ENCODE results near the gene ADAMTS20.
"Not testable (repeated sequence)": the region's sequence is repeated elsewhere in the genome, so short reads cannot be mapped to it uniquely, and the experiment has no call there.

ADAMTS20 gene

GRCh38 chr12:43551971-43552559 is at the start of gene ADAMTS20:
Gene ADAMTS20 (minus strand): TSS chr12:43552203. CDS start chr12:43551921, 282 bp downstream.
- no peak for DNase-seq (ENCODE audit: low read depth in 2 of 2)

GRCh38 chr12:43599708-43600107 is 47.7 kb upstream of the ADAMTS20 start:
- no peak for DNase-seq (ENCODE audit: low read depth in 2 of 2)

- no peak for DNase-seq (ENCODE audit: low read depth in 2 of 2)
These were observed 47.1 kb upstream of the ADAMTS20 start for GRCh38 chr12:43599066-43599465.

- DNase-seq (ENCODE audit: low read depth in 2 of 2) = no peak
These were observed 38.3 kb upstream of the ADAMTS20 start for GRCh38 chr12:43590307-43590706.

GRCh38 chr12:43586646-43587245 is 34.7 kb upstream of the ADAMTS20 start:
- no peak for DNase-seq (ENCODE audit: low read depth in 2 of 2)

GRCh38 chr12:43585676-43586075 is 33.7 kb upstream of the ADAMTS20 start:
- DNase-seq (ENCODE audit: low read depth in 2 of 2) = no peak

GRCh38 chr12:43580601-43581000 is 28.6 kb upstream of the ADAMTS20 start:
- no peak for DNase-seq (ENCODE audit: low read depth in 2 of 2)

GRCh38 chr12:43579206-43579605 is 27.2 kb upstream of the ADAMTS20 start:
- DNase-seq (ENCODE audit: low read depth in 2 of 2) = no peak

GRCh38 chr12:43578782-43579181 is 26.8 kb upstream of the ADAMTS20 start:
- no peak for DNase-seq (ENCODE audit: low read depth in 2 of 2)

GRCh38 chr12:43577381-43577780 is 25.4 kb upstream of the ADAMTS20 start:
- DNase-seq (ENCODE audit: low read depth in 2 of 2) = no peak

GRCh38 chr12:43576162-43576561 is 24.2 kb upstream of the ADAMTS20 start:
- no peak for DNase-seq (ENCODE audit: low read depth in 2 of 2)

GRCh38 chr12:43571885-43572284 is 19.9 kb upstream of the ADAMTS20 start:
- DNase-seq (ENCODE audit: low read depth in 2 of 2) = no peak

- no peak for DNase-seq (ENCODE audit: low read depth in 2 of 2)
These were observed 4.1 kb upstream of the ADAMTS20 start for GRCh38 chr12:43556057-43556456.

- no peak for DNase-seq (ENCODE audit: low read depth in 2 of 2)
These were observed 578 bp downstream of the ADAMTS20 start for GRCh38 chr12:43551279-43551970.

- no peak for DNase-seq (ENCODE audit: low read depth in 2 of 2)
These were observed 1.2 kb downstream of the ADAMTS20 start for GRCh38 chr12:43550831-43551271.

- no peak for DNase-seq (ENCODE audit: low read depth in 2 of 2)
These were observed 7.3 kb downstream of the ADAMTS20 start for GRCh38 chr12:43544703-43545102.

- DNase-seq (ENCODE audit: low read depth in 2 of 2) = no peak
These were observed 11.5 kb downstream of the ADAMTS20 start for GRCh38 chr12:43540470-43540869.

GRCh38 chr12:43537675-43538074 is 14.3 kb downstream of the ADAMTS20 start:
- DNase-seq (ENCODE audit: low read depth in 2 of 2) = not testable (repeated sequence)

GRCh38 chr12:43516045-43516444 is 36.0 kb downstream of the ADAMTS20 start:
- DNase-seq (ENCODE audit: low read depth in 2 of 2) = no peak

- DNase-seq (ENCODE audit: low read depth in 2 of 2) = no peak
These were observed 50.3 kb downstream of the ADAMTS20 start for GRCh38 chr12:43501703-43502102.

GRCh38 chr12:43493261-43493797 is 58.7 kb downstream of the ADAMTS20 start:
- no peak for DNase-seq (ENCODE audit: low read depth in 2 of 2)

- no peak for DNase-seq (ENCODE audit: low read depth in 2 of 2)
These were observed 69.5 kb downstream of the ADAMTS20 start for GRCh38 chr12:43482311-43483085.
